Amniotic stem cell (primary cell): ENCODE measurements around the gene FSHR.

Source experiments
- DNase-seq: peaks from one replicate; lab custom pipeline; 2025; lab: John Stamatoyannopoulos, UW

Gene FSHR

GRCh38 chr2:49154140-49154539 is at the start of gene FSHR:
FSHR (minus strand) TSS chr2:49154515; CDS start chr2:49154417, 98 bp downstream.
- no peak for DNase-seq

DNA sequence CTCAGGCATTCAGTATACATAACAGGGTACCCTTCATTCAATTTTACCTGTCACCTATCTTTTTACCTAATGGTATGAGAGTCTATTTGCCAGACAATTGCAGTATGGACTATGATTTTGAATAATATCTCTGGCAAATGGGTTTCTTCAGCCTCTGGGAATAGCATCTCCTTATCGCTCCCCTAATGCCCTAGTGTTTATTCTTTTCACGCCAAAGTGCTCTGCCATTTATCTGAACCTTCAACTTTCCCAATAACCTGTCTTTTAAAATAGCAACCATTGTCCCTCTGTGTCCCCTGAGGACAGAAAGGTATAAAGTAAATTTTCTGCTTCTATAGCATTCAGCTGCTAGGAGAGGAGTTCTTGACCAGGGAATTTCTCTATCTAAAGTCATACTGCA is 45.0 kb upstream of the FSHR start:
- DNase-seq, result no peak

- DNase-seq, result no peak
Measured at GRCh38 chr2:49194701-49195100, 40.4 kb upstream of the FSHR start.

GRCh38 chr2:49192036-49192435 is 37.7 kb upstream of the FSHR start:
- no peak for DNase-seq

DNA sequence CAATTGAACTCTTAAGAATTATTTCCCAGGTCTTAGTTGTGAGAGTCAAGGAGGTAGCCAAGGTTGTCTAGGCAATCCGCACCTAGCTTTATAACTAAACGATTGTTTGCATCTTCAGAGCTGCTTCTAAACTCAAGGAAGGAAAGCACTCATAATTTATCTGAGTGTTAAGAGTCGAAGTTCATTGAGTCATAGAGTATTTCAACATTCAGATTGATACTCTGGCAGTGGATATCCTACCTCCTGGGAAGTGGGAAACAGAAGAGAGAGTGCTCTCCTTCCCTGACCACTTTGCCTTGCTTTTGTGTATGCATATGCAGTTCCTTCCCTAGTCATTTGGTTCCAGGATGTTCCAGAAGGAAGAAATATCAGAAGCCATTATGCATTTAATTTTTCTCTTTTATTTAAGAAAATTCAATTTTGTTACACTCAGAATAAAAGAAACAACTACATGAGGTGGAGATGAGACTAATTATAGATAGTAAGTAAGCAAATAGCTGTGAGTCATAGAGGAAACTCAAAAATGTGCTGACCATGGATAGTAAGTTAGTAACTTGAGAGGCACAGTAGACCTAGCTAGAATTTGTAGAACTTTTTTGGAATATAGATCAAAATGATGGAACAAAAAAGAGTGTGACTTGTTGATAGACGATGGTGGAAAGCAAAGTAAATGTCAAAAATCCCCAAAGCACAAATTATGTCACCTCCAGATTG is 35.4 kb upstream of the FSHR start:
- no peak for DNase-seq

DNA sequence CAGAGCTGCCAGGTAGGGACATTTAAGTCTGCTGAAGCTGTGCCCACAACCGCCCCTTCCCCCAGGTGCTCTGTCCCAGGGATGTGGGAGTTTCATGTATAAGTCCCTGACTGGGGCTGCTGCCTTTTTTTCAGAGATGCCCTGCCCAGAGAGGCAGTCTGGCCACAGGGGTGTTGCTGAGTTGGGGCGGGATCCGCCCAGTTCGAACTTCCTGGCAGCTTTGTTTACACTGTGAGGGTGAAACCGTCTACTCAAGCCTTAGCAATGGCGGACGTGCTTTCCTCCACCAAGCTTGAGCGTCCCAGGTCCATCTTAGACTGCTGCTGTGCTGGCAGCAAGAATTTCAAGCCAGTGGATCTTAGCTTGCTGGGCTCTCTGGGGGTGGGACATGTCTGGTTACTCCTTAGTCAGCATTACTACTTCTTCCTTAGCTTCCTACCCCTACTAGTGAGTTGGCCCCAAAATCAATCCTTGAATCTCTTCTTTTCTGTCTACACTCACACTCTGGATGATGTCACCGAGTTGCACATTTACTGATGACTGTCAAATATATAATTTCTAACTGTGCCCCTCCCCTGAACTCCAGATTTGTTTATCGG is 31.8 kb upstream of the FSHR start:
- no peak for DNase-seq

DNA sequence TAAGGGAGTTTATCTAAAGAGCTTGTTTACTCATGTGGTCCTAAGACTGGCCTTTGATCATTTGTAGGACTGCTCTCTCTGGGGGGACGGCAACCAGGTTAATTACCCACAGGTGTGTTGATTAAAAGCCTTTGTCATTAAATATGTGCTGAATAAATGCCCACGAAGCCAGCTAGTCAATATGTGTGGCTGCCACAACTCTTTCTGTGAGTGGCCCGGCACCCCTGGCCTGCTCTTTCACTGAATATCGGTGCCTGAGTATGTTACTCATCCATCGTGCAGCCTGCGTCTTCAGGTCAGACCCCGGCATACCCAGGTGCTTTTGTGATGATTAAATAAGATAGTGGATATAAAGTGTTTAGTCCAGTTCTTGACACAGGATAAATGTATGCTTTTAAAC is 24.3 kb upstream of the FSHR start:
- no peak for DNase-seq

DNA sequence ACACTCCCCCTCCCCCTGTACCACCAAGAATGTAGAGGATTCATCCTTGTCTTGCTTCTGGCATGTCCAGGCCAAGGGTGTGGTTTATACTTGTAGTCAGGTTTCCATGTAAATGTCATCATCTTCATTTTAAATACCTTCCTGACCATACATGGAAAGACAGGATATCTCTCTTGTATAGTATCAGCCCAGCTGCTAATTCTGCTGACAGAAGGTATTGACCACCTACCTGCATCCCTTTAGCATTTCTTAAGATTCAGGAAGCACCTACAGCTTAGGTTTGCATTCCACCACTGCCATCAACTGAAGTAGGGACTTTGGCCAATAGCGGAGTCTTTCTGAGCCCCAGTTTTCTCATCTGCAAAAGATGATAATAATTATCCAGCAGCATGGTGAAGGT is 22.9 kb upstream of the FSHR start:
- DNase-seq, result no peak

- DNase-seq, result no peak
Measured at GRCh38 chr2:49175831-49176230, 21.5 kb upstream of the FSHR start.

GRCh38 chr2:49174750-49175149 is 20.4 kb upstream of the FSHR start:
- DNase-seq, result no peak

DNA sequence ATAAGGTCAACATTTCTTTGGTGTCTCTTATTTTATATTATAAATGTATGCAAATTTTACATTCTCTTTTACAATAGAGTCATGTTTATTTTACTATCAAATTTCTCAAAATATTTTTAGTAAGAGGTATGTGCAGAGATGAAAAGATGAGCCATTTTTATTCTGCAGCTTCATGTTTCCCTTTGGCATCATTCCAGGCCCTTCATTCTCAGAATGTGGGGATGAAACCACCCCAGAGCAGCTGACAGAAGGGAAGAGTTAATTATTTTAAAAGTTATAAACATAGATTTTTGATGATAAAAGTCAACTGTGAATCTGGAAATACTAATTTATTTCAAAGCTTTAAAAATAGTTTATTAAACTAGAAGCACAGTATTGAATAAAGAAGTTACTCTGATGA is 12.8 kb upstream of the FSHR start:
- DNase-seq, result no peak

- DNase-seq, result no peak
Measured at GRCh38 chr2:49165662-49166061, 11.3 kb upstream of the FSHR start.

DNA sequence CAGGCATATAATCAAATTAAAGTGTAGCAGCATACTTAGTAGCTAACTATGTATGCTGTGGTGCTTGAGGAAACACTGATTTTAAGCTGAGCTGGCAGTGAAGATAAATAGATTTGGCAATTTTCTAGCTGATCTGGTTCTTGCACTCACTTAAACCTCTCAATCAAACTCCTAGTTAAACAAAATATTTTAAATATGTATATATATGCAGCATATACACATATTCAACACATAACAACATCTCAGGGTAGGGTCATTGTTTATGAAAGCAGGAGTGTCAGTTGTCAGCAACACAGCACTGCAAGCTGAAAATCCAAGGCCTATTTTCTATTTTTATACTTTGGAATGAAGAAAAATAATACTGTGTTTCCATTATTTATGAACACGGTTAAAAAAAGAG is 10.4 kb upstream of the FSHR start:
- no peak for DNase-seq

GRCh38 chr2:49162151-49162550 is 7.8 kb upstream of the FSHR start:
- no peak for DNase-seq

- DNase-seq, result no peak
Measured at GRCh38 chr2:49154891-49155290, 576 bp upstream of the FSHR start.

DNA sequence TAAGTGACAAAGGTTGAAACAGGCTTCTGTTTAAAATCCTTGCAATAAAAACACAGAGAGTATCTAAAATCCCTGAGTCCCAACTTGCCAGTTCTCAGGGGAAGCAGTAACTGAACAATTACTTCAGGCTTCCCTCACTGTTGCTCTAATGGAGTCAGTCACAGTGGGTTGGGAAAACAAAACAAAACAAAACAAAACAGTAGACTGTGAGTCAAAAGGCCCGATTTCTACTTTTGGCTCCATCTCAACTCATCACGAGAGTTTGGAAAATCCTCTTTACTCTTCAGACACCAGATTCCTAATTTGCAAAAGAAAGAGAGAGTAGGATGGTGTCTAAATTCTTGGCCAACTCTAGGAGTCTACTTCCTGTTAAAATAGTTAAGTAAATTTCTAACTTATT is 1.1 kb downstream of the FSHR start:
- no peak for DNase-seq

DNA sequence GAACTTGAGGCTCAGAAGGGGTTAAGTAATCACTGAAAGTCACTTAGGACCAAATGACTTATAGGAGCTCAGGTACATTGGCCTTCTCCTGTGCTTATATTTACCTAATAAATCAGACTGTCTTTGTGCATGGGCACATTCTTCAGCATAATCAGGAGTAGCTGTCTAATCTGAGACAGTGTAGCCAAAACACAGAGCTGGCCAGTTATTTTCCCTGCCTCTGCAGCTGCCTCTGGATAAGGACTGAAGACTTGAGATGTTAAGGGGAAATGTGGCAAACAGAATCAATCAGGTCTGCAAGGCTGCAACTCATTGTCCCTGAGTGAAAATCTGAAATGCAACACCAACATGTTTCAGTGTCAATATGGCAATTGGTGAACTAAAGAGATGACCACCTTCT is 1.5 kb downstream of the FSHR start:
- DNase-seq, result no peak

GRCh38 chr2:49146401-49146800 is 7.9 kb downstream of the FSHR start:
- DNase-seq, result no peak

DNA sequence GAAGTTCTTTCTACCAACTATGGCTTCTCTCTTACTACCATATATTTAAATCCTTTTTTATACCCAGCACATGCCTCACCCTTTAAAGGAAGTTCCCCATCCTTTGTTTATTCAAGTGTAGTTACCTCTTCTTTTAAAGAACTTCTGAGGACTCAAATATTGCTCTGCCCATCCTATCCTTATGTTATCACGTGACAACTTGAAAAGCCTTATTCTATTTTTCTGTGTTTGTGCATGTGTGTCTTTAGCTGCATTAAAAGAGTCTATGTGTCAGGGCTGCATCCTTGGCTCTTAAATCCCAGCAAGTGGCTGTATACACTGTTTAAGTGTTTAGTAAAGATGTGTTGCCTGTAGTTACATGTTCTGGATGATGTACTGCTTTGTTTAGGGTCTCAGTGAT is 22.5 kb downstream of the FSHR start:
- no peak for DNase-seq

DNA sequence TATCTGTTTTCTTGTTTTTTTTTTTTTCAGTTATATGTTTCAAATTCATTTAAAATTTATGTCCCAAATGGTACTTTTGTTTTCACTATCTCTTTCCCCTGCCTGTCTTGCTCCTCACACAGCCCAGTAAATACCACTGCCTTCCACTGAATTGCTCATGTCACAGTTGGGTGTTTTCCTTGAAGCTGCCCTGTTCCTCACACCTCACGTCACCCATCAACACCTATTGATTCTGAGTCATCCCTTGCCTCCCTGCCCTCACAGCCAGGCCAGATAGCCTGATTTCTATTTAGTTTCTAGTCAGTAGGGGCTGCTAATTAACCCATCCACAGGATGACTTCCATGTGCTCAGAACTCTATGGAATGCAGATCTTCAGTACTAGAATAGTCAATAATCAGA is 25.3 kb downstream of the FSHR start:
- DNase-seq, result no peak

- no peak for DNase-seq
Measured at GRCh38 chr2:49123600-49123999, 30.7 kb downstream of the FSHR start.

DNA sequence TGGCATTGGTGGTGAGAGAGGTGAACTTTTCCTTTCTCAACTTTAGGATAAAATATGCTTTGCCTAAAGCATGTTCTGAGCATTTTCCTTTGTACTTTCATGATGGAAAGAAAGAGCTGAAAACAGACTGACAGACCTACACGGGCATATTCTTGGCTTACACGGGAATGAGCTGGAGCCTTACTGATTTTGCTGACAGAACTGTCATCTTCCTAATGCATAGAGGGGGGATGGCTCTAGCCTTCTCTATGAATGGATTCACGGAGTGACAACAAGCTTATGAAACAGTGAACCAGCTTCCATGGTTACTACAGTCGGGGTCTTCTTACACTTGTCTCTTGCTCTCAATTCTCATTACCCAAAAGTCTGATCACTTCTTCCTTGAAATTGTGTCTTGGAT is 32.2 kb downstream of the FSHR start:
- no peak for DNase-seq

DNA sequence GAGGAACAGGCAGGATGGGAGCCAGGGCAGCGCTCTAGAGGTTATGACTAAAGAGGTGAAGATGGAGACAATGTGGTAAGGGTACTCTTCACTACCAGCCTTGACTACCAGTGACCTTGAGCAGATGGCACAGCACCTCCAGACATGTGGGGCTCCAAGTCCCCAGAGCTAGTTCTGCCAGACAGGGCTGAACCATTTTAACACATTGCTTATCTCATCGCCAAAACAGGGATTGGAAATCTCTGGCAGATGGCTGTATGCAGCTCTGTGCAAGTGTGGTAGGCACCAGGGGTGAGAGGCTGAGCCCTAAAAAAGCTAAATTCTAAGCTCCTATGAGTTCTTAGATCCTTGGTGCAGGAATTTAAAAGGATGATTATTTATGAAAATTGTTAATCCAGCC is 41.3 kb downstream of the FSHR start:
- DNase-seq, result no peak

- DNase-seq, result no peak
Measured at GRCh38 chr2:49111456-49111855, 42.9 kb downstream of the FSHR start.
